ENCODE results near the gene TEAD1.

GRCh38 chr11:12775955-12776354 lies 101.7 kb downstream of the TEAD1 start:
- TF ChIP-seq CTCF (IDR thresholded peaks at IDR 0.05; ENCODE audit: poor library complexity, severe bottlenecking), result no peak
- no peak for TF ChIP-seq EZH2 (IDR thresholded peaks at IDR 0.05; ENCODE audit: borderline replicate concordance, insufficient read depth, low read length, poor library complexity, severe bottlenecking)
- TF ChIP-seq EP300 (conservative IDR thresholded peaks at IDR 0.05; ENCODE audit: poor library complexity, severe bottlenecking), result no peak
- TF ChIP-seq POLR2AphosphoS5 (IDR thresholded peaks at IDR 0.05), result no peak
- no peak for TF ChIP-seq SMC3 (conservative IDR thresholded peaks at IDR 0.05; ENCODE audit: poor library complexity)
- TF ChIP-seq TAF1 (IDR thresholded peaks at IDR 0.05; ENCODE audit: low read depth), result no peak
- TF ChIP-seq, protein P1, sequence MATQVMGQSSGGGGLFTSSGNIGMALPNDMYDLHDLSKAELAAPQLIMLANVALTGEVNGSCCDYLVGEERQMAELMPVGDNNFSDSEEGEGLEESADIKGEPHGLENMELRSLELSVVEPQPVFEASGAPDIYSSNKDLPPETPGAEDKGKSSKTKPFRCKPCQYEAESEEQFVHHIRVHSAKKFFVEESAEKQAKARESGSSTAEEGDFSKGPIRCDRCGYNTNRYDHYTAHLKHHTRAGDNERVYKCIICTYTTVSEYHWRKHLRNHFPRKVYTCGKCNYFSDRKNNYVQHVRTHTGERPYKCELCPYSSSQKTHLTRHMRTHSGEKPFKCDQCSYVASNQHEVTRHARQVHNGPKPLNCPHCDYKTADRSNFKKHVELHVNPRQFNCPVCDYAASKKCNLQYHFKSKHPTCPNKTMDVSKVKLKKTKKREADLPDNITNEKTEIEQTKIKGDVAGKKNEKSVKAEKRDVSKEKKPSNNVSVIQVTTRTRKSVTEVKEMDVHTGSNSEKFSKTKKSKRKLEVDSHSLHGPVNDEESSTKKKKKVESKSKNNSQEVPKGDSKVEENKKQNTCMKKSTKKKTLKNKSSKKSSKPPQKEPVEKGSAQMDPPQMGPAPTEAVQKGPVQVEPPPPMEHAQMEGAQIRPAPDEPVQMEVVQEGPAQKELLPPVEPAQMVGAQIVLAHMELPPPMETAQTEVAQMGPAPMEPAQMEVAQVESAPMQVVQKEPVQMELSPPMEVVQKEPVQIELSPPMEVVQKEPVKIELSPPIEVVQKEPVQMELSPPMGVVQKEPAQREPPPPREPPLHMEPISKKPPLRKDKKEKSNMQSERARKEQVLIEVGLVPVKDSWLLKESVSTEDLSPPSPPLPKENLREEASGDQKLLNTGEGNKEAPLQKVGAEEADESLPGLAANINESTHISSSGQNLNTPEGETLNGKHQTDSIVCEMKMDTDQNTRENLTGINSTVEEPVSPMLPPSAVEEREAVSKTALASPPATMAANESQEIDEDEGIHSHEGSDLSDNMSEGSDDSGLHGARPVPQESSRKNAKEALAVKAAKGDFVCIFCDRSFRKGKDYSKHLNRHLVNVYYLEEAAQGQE (IDR thresholded peaks at IDR 0.05; ENCODE audit: borderline replicate concordance), result no peak

Data from neural cell (in vitro differentiated cells).